GM18520 (cell line): Measurements from ENCODE around the gene PFKP.
A peak's percentile ranks its signal among the peaks of the same experiment; 100 is the strongest.
"Not testable (repeated sequence)": the region's sequence is repeated elsewhere in the genome, so short reads cannot be mapped to it uniquely, and the experiment has no call there.

Source experiments
- ATAC-seq: cut with Tn5 transposase; IDR thresholded peaks from one replicate; pipeline ENCODE4 v1.9.1; 2021; ENCODE audit not compliant: unreplicated experiment

Gene PFKP

GRCh38 chr10:3046981-3047547, 20.3 kb upstream of the PFKP start:
- no peak for ATAC-seq

GRCh38 chr10:3047596-3047995, 19.8 kb upstream of the PFKP start:
- ATAC-seq = no peak

- peak; percentile 40 for ATAC-seq
Measured at GRCh38 chr10:3048119-3049019, 19.0 kb upstream of the PFKP start.

GRCh38 chr10:3051692-3052091, 15.7 kb upstream of the PFKP start:
- no peak for ATAC-seq

GRCh38 chr10:3053155-3053554, 14.2 kb upstream of the PFKP start:
- ATAC-seq = no peak

- ATAC-seq = no peak
Measured at GRCh38 chr10:3054183-3054850, 13.0 kb upstream of the PFKP start.

GRCh38 chr10:3054851-3055199, 12.5 kb upstream of the PFKP start:
- ATAC-seq = no peak

- no peak for ATAC-seq
Measured at GRCh38 chr10:3056280-3057037, 10.9 kb upstream of the PFKP start.

- no peak for ATAC-seq
Measured at GRCh38 chr10:3057946-3058345, 9.4 kb upstream of the PFKP start.

GRCh38 chr10:3059974-3060373, 7.4 kb upstream of the PFKP start:
- ATAC-seq = no peak

- ATAC-seq = no peak
Measured at GRCh38 chr10:3060481-3060889, 6.9 kb upstream of the PFKP start.

GRCh38 chr10:3061323-3061898, 5.9 kb upstream of the PFKP start:
- not testable (repeated sequence) for ATAC-seq

GRCh38 chr10:3062502-3063186, 4.7 kb upstream of the PFKP start:
- no peak for ATAC-seq

GRCh38 chr10:3064423-3064822, 2.9 kb upstream of the PFKP start:
- ATAC-seq = no peak

- no peak for ATAC-seq
Measured at GRCh38 chr10:3065622-3066021, 1.7 kb upstream of the PFKP start.

GRCh38 chr10:3066317-3067117, 831 bp upstream of the PFKP start:
- no peak for ATAC-seq

GRCh38 chr10:3067859-3068179, 471 bp downstream of the PFKP start:
- no peak for ATAC-seq

GRCh38 chr10:3068201-3068967, 1.0 kb downstream of the PFKP start:
- no peak for ATAC-seq
